Measurements from ENCODE around the gene HOXD3. TPM values are rescaled to one million over a fixed set of nuclear protein-coding genes. Genes with fewer than 3 reads are reported as not detected.

HOXD3 gene
- polyA plus RNA-seq, 3 donors = not detected

GRCh38 chr2:176158186-176158591, 1.1 kb downstream of the HOXD3 start:
- no peak overlapping the region for H3K27ac ChIP-seq (ENCODE audit: low read depth in 1 of 2, low read length in 2 of 2)
- TF ChIP-seq, protein P1, sequence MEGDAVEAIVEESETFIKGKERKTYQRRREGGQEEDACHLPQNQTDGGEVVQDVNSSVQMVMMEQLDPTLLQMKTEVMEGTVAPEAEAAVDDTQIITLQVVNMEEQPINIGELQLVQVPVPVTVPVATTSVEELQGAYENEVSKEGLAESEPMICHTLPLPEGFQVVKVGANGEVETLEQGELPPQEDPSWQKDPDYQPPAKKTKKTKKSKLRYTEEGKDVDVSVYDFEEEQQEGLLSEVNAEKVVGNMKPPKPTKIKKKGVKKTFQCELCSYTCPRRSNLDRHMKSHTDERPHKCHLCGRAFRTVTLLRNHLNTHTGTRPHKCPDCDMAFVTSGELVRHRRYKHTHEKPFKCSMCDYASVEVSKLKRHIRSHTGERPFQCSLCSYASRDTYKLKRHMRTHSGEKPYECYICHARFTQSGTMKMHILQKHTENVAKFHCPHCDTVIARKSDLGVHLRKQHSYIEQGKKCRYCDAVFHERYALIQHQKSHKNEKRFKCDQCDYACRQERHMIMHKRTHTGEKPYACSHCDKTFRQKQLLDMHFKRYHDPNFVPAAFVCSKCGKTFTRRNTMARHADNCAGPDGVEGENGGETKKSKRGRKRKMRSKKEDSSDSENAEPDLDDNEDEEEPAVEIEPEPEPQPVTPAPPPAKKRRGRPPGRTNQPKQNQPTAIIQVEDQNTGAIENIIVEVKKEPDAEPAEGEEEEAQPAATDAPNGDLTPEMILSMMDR (IDR thresholded peaks at IDR 0.05) = no peak
- H3K9ac ChIP-seq (ENCODE audit: insufficient read depth, low read length, poor library complexity, severe bottlenecking) = no peak overlapping the region
- H3K27ac Mint-ChIP-seq = no peak overlapping the region
- H3K4me1 Mint-ChIP-seq = peaks cover 9% of the 10 kb centered on the region
- H3K4me3 ChIP-seq (replicated peaks in 1 of 3; ENCODE audit: low read depth in 2 of 3, low read length in 3 of 3) = no peak overlapping the region
- peaks cover 0 to 33% (median 14%) of the 10 kb centered on the region in 7 donors for H3K9me3 Mint-ChIP-seq
- no peaks in the 10 kb centered on the region for H4K20me1 ChIP-seq (ENCODE audit: insufficient read depth, low read length)
- DNase-seq = no peak
- no peak overlapping the region for H2AFZ ChIP-seq (ENCODE audit: insufficient read depth, low read depth, low read length, poor library complexity, severe bottlenecking)
- peaks cover 0 to 1% of the 10 kb centered on the region in 2 donors for H3K36me3 Mint-ChIP-seq
- intact Hi-C loops (cut with micrococcal nuclease) = no loop called here
- H3K27me3 ChIP-seq (ENCODE audit: control insufficient read depth in 2 of 2, insufficient read depth in 2 of 2, low read length in 2 of 2) = peaks cover 86 to 100% of the 10 kb centered on the region in 2 donors
- H3K27me3 Mint-ChIP-seq (ENCODE audit: low read depth in 3 of 3) = peaks cover 95 to 100% (median 97%) of the 10 kb centered on the region in 3 donors
- no peaks in the 10 kb centered on the region for H3K36me3 ChIP-seq (replicated peaks in 1 of 2; ENCODE audit: control insufficient read depth in 1 of 2, insufficient read depth in 2 of 2, low read length in 2 of 2)
- H3K9me3 ChIP-seq (replicated peaks in 1 of 2; ENCODE audit: control insufficient read depth in 1 of 2, insufficient read depth in 1 of 2, low read length in 2 of 2) = peaks cover 4 to 33% of the 10 kb centered on the region in 2 donors
- WGBS (ENCODE audit: insufficient coverage) = 6% methylated on average over 16 of the region's 22 CpGs
- no peaks in the 10 kb centered on the region for H3K4me1 ChIP-seq (ENCODE audit: control insufficient read depth in 1 of 2, insufficient read depth in 2 of 2, low read length in 2 of 2)
- H3K79me2 ChIP-seq (ENCODE audit: insufficient read depth, low read length) = no peaks in the 10 kb centered on the region
- peak overlapping the region in 1 of 2 donors; percentile 75 for H3K4me3 Mint-ChIP-seq
- no peak overlapping the region for H3K4me2 ChIP-seq (replicated peaks; ENCODE audit: extremely low read depth, low read length, poor library complexity, severe bottlenecking)

DNA sequence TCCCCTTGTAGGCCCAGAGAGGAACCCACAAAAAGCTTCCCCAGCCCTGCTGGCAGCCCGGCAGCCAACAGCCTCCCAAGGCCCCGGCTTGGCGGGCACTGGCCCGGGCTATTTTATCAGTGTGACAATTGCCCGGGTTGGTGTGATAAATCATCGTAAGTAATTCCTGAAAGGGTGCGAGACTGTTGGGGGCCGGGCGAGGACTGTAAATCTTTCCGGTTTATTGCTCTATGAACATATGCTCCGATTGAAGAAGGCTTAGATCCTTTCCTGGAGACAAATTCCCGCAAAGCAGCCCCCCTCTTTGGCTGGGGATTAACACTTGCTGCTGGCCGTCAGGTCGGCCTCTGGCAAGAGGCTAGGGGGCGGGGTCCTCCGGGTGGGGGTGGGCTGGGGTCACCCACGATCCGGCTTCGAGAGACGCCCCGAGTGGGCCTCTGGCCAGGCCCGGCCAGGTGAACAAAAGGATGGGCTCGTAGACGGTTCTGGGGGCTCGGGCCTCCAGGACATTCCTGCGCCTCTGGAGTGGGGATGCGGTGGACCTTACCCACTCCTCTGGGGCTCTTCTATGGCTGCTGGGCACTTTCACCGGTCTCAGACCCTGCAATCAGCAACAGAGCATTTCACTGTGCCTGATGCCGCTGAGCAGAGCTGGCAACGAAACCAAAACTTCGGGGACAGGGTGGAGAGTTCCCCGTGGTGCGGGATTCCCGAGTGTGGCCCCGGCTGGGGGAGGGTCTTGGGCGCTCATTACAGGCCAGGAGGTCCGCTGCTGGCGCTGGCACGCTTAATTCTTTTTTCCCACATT, 2.0 kb downstream of the HOXD3 start:
- Mint-ChIP-seq H3K4me3 (peak overlapping the region in 1 of 2 donors; percentile 84), H3K27me3 (ENCODE audit: low read depth in 3 of 3) (peaks cover 95 to 100% (median 97%) of the 10 kb centered on the region in 3 donors), H3K9me3 (peaks cover 0 to 42% (median 23%) of the 10 kb centered on the region in 7 donors), H3K27ac (no peak overlapping the region), H3K36me3 (peaks cover 0 to 6% of the 10 kb centered on the region in 2 donors), H3K4me1 (peaks cover 9% of the 10 kb centered on the region)
- H3K27ac ChIP-seq (ENCODE audit: low read depth in 1 of 2, low read length in 2 of 2) = no peak overlapping the region
- H3K27me3 ChIP-seq (ENCODE audit: control insufficient read depth in 2 of 2, insufficient read depth in 2 of 2, low read length in 2 of 2) = peaks cover 86 to 100% of the 10 kb centered on the region in 2 donors
- no peaks in the 10 kb centered on the region for H3K4me1 ChIP-seq (ENCODE audit: control insufficient read depth in 1 of 2, insufficient read depth in 2 of 2, low read length in 2 of 2)
- DNase-seq = no peak
- TF ChIP-seq, protein P1 (IDR thresholded peaks at IDR 0.05) = no peak
- no peaks in the 10 kb centered on the region for H3K79me2 ChIP-seq (ENCODE audit: insufficient read depth, low read length)
- no peak overlapping the region for H3K9ac ChIP-seq (ENCODE audit: insufficient read depth, low read length, poor library complexity, severe bottlenecking)
- H3K9me3 ChIP-seq (replicated peaks in 1 of 2; ENCODE audit: control insufficient read depth in 1 of 2, insufficient read depth in 1 of 2, low read length in 2 of 2) = peaks cover 4 to 41% of the 10 kb centered on the region in 2 donors
- intact Hi-C loops (cut with micrococcal nuclease) = no loop called here
- no peaks in the 10 kb centered on the region for H3K36me3 ChIP-seq (replicated peaks in 1 of 2; ENCODE audit: control insufficient read depth in 1 of 2, insufficient read depth in 2 of 2, low read length in 2 of 2)
- no peak overlapping the region for H3K4me3 ChIP-seq (replicated peaks in 1 of 3; ENCODE audit: low read depth in 2 of 3, low read length in 3 of 3)
- WGBS (ENCODE audit: insufficient coverage) = 3% methylated on average over 29 of the region's 39 CpGs
- H3K4me2 ChIP-seq (replicated peaks; ENCODE audit: extremely low read depth, low read length, poor library complexity, severe bottlenecking) = no peak overlapping the region
- H2AFZ ChIP-seq (ENCODE audit: insufficient read depth, low read depth, low read length, poor library complexity, severe bottlenecking) = no peak overlapping the region
- no peaks in the 10 kb centered on the region for H4K20me1 ChIP-seq (ENCODE audit: insufficient read depth, low read length)

All from CD14-positive monocyte (primary cell).